GM18517 (cell line): ENCODE results near the gene SSX4.
"Not testable (repeated sequence)": the region's sequence is repeated elsewhere in the genome, so short reads cannot be mapped to it uniquely, and the experiment has no call there.

Source experiments
- ATAC-seq: cut with Tn5 transposase; IDR thresholded peaks from one replicate; pipeline ENCODE4 v1.9.1; 2021; ENCODE audit warnings: mild to moderate bottlenecking, moderate library complexity; ENCODE audit not compliant: unreplicated experiment

SSX4 gene, protein sequence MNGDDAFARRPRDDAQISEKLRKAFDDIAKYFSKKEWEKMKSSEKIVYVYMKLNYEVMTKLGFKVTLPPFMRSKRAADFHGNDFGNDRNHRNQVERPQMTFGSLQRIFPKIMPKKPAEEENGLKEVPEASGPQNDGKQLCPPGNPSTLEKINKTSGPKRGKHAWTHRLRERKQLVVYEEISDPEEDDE

DNA sequence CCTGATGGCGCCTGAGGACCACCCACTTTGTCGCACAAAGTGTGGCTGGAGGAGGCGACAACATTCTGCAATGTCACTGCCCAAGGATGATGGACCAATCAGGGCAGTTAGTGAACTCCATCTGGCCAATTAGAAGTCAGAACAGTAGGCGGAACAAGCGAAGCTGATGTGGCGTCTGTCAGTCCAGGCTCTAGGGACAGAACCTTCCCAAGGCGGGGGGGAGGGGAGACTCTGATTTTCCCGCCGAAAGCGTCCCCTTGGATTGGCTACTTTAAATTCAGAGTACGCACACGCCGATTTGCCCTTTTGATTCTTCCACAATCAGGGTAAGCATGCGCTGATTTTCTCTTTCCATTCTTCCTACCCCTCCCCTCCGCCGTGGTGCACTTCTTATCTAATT lies at the start of gene SSX4:
TSS of gene SSX4 (plus strand) at position 301 of the 400 bp plus-strand sequence. CDS start 515 bp downstream, outside the sequence.
- ATAC-seq, result not testable (repeated sequence)

DNA sequence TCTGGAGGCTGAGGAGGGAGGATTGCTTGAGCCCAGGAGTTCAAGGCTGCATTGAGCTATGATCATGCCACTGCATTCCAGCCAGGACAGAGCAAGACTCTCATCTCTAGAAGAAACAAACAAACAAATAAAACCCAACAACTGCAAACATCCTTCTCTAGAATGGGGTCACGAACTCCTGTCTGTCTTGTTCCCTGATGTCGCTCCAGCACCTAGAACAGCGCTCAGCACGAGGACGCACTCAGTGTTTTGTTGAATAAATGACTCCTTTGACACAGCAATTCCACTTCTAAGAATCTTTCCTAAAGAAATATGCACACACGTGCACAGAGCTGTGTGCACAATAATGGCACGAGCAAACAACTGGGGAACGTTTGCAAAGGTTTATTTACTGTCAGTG lies 37.3 kb upstream of the SSX4 start:
- not testable (repeated sequence) for ATAC-seq

- not testable (repeated sequence) for ATAC-seq
Measured at GRCh38 chrX:48356315-48357094, 26.8 kb upstream of the SSX4 start, which contains the start of gene SSX3. TSS of gene SSX3 (minus strand) at chrX:48356703. CDS start at chrX:48355249, 1,454 bp downstream.

GRCh38 chrX:48357681-48358080 lies 25.7 kb upstream of the SSX4 start:
- ATAC-seq, result no peak

DNA sequence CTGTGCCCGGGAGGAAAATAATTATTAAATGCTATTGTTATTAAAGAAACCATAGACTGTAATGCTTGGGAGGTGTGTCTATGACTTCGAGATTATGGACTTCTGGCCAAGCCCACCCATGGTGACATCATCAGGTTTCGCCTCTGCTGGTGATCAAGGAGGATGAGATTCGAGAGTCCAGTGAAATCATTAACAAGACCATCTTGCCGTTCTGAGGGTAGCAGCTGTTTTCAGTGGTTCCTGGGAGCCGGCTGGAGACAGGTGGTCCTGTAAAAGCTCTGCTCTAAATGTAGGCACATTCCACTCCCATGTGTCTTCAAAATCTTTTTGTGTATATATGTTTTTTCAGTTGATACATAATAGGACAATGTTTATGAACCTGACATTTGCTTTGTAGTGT lies 24.1 kb upstream of the SSX4 start:
- not testable (repeated sequence) for ATAC-seq

DNA sequence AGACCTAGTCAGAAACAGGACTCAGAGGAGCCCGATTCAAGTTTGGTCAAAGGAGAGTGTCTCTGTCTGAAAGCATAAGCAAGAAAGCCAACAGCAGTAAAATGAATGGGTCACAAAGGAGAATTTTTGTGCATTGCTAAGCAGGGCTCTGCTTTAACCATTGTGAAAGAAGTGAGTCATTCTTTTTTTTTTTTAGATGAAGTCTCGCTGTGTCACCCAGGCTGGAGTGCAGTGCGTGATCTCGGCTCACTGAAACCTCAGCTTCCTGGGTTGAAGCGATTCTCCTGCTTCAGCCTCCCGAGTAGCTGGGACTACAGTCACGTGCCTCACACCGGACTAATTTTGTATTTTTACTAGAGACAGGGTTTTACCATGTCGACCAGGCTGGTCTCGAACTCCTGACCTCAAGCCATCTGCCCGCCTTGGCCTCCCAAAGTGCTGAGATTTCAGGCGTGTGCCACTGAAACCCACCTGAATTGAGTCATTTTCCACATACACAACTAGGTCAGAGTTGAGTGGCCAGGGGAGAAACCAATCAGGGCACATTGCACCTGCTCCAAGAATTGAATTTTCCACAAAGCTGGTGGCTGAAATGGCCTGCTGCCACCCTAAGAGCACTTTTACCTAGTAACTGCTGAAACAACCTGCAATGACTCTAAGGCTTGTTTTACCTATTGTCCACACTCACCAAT lies 15.5 kb upstream of the SSX4 start:
- not testable (repeated sequence) for ATAC-seq

DNA sequence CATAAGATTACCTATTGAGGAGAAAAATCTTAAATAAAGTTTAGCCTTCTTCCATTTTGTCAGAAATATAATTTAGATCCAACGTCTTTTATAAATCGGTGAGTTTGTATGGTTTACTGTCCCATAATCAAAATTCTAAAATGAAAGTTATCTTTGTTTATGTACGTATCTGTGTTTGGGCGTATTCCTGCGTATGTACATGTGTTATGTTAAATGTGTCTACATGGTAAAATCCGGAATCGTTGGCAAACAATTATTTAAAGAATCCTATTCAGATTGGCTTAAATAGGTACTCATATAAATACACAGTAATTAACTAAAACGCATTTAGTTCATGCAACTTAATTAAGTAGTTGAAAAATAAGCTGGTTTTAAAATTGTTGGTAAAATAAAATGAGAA lies 12.9 kb upstream of the SSX4 start:
- not testable (repeated sequence) for ATAC-seq

- not testable (repeated sequence) for ATAC-seq
Measured at GRCh38 chrX:48396931-48397330, 13.6 kb downstream of the SSX4 start.

DNA sequence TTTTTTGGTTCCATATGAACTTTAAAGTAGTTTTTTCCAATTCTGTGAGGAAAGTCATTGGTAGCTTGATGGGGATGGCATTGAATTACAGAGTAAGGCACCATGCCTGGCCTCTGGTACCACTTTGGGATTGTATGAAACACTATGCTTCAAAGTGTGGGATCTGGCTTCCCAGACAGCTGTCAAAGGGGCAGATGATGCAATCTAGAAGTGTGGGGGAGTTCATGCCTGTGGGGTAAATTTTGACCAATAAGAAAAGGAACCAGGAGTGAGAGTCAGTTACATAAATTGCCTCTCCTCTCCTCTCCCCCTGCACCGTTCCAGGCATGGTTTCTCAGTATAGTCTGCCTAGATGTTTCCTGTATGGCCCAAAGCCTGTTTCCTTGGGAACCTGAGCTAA lies 14.5 kb downstream of the SSX4 start:
- ATAC-seq, result not testable (repeated sequence)

GRCh38 chrX:48411860-48412259 lies 28.5 kb downstream of the SSX4 start, which contains the start of gene SSX4B:
TSS of gene SSX4B (minus strand) at chrX:48411960. CDS start at chrX:48411372, 588 bp downstream.
- ATAC-seq, result not testable (repeated sequence)

GRCh38 chrX:48427027-48427716 lies 43.8 kb downstream of the SSX4 start:
- ATAC-seq, result not testable (repeated sequence)

- ATAC-seq, result not testable (repeated sequence)
Measured at GRCh38 chrX:48429606-48430005, 46.3 kb downstream of the SSX4 start.

DNA sequence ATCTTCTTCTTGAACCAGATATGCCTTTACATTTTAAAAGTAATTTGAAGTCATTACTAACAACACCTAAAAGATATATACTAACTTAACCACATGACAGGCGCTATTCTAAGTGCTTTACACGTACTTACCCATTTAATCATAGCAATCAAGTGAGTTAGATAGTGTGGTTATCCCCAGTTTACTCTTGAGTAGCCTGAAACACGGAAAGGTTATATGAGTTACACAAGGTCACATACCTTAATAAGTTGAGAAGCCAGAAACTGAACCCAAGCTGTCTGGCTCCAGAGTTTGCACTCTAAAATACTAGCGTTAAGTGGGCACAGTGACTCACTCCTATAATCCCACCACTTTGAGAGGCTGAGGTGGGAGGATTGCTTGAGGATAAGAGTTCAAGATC lies 46.8 kb downstream of the SSX4 start:
- ATAC-seq, result not testable (repeated sequence)

DNA sequence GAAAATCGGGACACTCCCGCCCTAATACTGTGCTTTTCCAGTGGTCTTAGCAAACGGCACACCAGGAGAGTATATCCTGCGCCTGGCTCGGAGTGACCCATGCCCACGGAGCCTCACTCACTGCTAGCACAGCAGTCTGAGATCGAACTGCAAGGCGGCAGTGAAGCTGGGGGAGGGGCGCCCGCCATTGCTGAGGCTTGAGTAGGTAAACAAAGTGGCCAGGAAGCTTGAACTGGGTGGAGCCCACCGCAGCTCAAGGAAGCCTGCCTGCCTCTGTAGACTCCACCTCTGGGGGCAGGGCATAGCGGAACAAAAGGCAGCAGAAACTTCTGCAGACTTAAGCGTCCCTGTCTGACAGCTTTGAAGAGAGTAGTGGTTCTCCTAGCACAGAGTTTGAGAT lies 50.4 kb downstream of the SSX4 start:
- not testable (repeated sequence) for ATAC-seq
